Activated CD4-positive, alpha-beta memory T cell treated with anti-CD3 and anti-CD28 coated beads for 36 hours (primary cell): ENCODE data around the gene TUBB3. TPM values are rescaled to one million over a fixed set of nuclear protein-coding genes. Genes with fewer than 3 reads are reported as not detected.

Experiments used
- CTCF ChIA-PET: fragments of 350-600 bp; sonication (Branson Sonifier 250); formaldehyde crosslinking; loops from one replicate; lab custom pipeline; 2021; ENCODE audit warnings: antibody characterized with exemption, inconsistent platforms; lab: Charles Lee
- POLR2A ChIA-PET: fragments of 350-600 bp; sonication (Branson Sonifier 250); formaldehyde crosslinking; loops from one replicate; lab custom pipeline; 2021; ENCODE audit warnings: antibody characterized with exemption; lab: Charles Lee
- DNase-seq: peaks from one replicate; pipeline ENCODE4 v3.0.0-alpha.2; 2020
- H3K27ac Mint-ChIP-seq: one replicate; pipeline ENCODE4 v1.8.0; 2021; ENCODE audit warnings: mixed read lengths
- H3K27me3 Mint-ChIP-seq: one replicate; pipeline ENCODE4 v1.8.0; 2021; ENCODE audit warnings: mixed read lengths
- H3K36me3 Mint-ChIP-seq: one replicate; pipeline ENCODE4 v1.8.0; 2021; ENCODE audit warnings: mixed read lengths
- H3K4me1 Mint-ChIP-seq: one replicate; pipeline ENCODE4 v1.8.0; 2021; ENCODE audit warnings: low read depth, mixed read lengths
- H3K4me3 Mint-ChIP-seq: one replicate; pipeline ENCODE4 v1.8.0; 2021; ENCODE audit warnings: mild to moderate bottlenecking, mixed read lengths
- H3K9me3 Mint-ChIP-seq: one replicate; pipeline ENCODE4 v1.8.0; 2021; ENCODE audit warnings: mixed read lengths
- intact Hi-C: fragments of 100-400 bp; cut with micrococcal nuclease; formaldehyde crosslinking; loops from one replicate; pipeline ENCODE4 v1.15.1; 2023
- total RNA-seq, 2 experiments: library from RNA; stranded (reverse); gene quantifications; one replicate each; pipeline ENCODE4 v1.2.3, GENCODE V29; 2021

Gene TUBB3
- total RNA-seq, 2 experiments from 2014 or later, result 0.99 to 1.4 TPM

- Mint-ChIP-seq H3K9me3 (peaks cover 12% of the 10 kb centered on the region), H3K36me3 (peaks cover 16% of the 10 kb centered on the region), H3K4me1 (peaks cover 40% of the 10 kb centered on the region), H3K27ac (no peak overlapping the region), H3K27me3 (no peaks in the 10 kb centered on the region), H3K4me3 (no peak overlapping the region)
- POLR2A ChIA-PET, result no interaction called here
- CTCF ChIA-PET, result interaction anchor here (1.8 kb wide), 1 partner anchor 114 kb away, joined by 4 read pairs; no protein-coding TSS in a partner anchor
- no peak for DNase-seq
- intact Hi-C loops, result no loop called here
These were observed 51.7 kb downstream of the TUBB3 start for GRCh38 chr16:89974870-89975269.

- POLR2A ChIA-PET, result interaction anchor here (1.0 to 1.7 kb wide), 3 partner anchors 8 to 31 kb away, joined by 3 to 6 read pairs (median 4); no protein-coding TSS in a partner anchor
- Mint-ChIP-seq H3K36me3 (peaks cover 41% of the 10 kb centered on the region), H3K4me1 (peaks cover 31% of the 10 kb centered on the region), H3K4me3 (no peak overlapping the region), H3K27ac (peak overlapping the region; percentile 70), H3K27me3 (no peaks in the 10 kb centered on the region), H3K9me3 (no peaks in the 10 kb centered on the region)
- intact Hi-C loops, result no loop called here
- peak; percentile 57 for DNase-seq
- CTCF ChIA-PET, result interaction anchor here (1.1 kb wide), 1 partner anchor 71 kb away, joined by 3 read pairs; no protein-coding TSS in a partner anchor
These were observed 58.3 kb downstream of the TUBB3 start for GRCh38 chr16:89981414-89981813.

GRCh38 chr16:89982318-89982717 is 59.2 kb downstream of the TUBB3 start:
- no peaks in the 10 kb centered on the region for H3K9me3 Mint-ChIP-seq
- no peak for DNase-seq
- H3K4me1 Mint-ChIP-seq, result peaks cover 28% of the 10 kb centered on the region
- intact Hi-C loops, result no loop called here
- POLR2A ChIA-PET, result interaction anchor here (1.7 kb wide), 1 partner anchor 32 kb away, joined by 4 read pairs; no protein-coding TSS in a partner anchor
- H3K27me3 Mint-ChIP-seq, result no peaks in the 10 kb centered on the region
- peak overlapping the region; percentile 70 for H3K27ac Mint-ChIP-seq
- CTCF ChIA-PET, result interaction anchor here (1.1 kb wide), 1 partner anchor 72 kb away, joined by 3 read pairs; no protein-coding TSS in a partner anchor
- H3K4me3 Mint-ChIP-seq, result no peak overlapping the region
- H3K36me3 Mint-ChIP-seq, result peaks cover 48% of the 10 kb centered on the region

- no peaks in the 10 kb centered on the region for H3K9me3 Mint-ChIP-seq
- H3K4me3 Mint-ChIP-seq, result no peak overlapping the region
- peaks cover 50% of the 10 kb centered on the region for H3K36me3 Mint-ChIP-seq
- CTCF ChIA-PET, result interaction anchor here (0.6 to 1.0 kb wide), 2 partner anchors 10 to 14 kb away, joined by 3 to 4 read pairs; no protein-coding TSS in a partner anchor
- intact Hi-C loops, result no loop called here
- peaks cover 27% of the 10 kb centered on the region for H3K4me1 Mint-ChIP-seq
- no peaks in the 10 kb centered on the region for H3K27me3 Mint-ChIP-seq
- peak overlapping the region; percentile 45 for H3K27ac Mint-ChIP-seq
- POLR2A ChIA-PET, result no interaction called here
- DNase-seq, result peak; percentile 58
These were observed 60.4 kb downstream of the TUBB3 start for GRCh38 chr16:89983536-89983935.

GRCh38 chr16:89984216-89984615 is 61.1 kb downstream of the TUBB3 start:
- peak overlapping the region; percentile 45 for H3K27ac Mint-ChIP-seq
- CTCF ChIA-PET, result interaction anchor here (1.0 kb wide), 1 partner anchor 11 kb away, joined by 3 read pairs; no protein-coding TSS in a partner anchor
- intact Hi-C loops, result no loop called here

GRCh38 chr16:89985219-89985618 is 62.1 kb downstream of the TUBB3 start:
- no peak for DNase-seq
- no peak overlapping the region for H3K27ac Mint-ChIP-seq
- intact Hi-C loops, result no loop called here
- no peak overlapping the region for H3K4me3 Mint-ChIP-seq
- peaks cover 45% of the 10 kb centered on the region for H3K36me3 Mint-ChIP-seq
- peaks cover 27% of the 10 kb centered on the region for H3K4me1 Mint-ChIP-seq
- H3K27me3 Mint-ChIP-seq, result no peaks in the 10 kb centered on the region
- no peaks in the 10 kb centered on the region for H3K9me3 Mint-ChIP-seq
- CTCF ChIA-PET, result no interaction called here
- POLR2A ChIA-PET, result no interaction called here

More at GRCh38 chr16:89984216-89984615, 61.1 kb downstream of the TUBB3 start:
- peaks cover 27% of the 10 kb centered on the region for H3K4me1 Mint-ChIP-seq
- no peaks in the 10 kb centered on the region for H3K27me3 Mint-ChIP-seq
- H3K36me3 Mint-ChIP-seq, result peaks cover 49% of the 10 kb centered on the region
- DNase-seq, result no peak
- POLR2A ChIA-PET, result interaction anchor here (0.8 kb wide), 1 partner anchor 12 kb away, joined by 3 read pairs; no protein-coding TSS in a partner anchor
- no peaks in the 10 kb centered on the region for H3K9me3 Mint-ChIP-seq
- H3K4me3 Mint-ChIP-seq, result no peak overlapping the region

Other genes with a start within 250 kb of the TUBB3 start
- 10 to 100 TPM; 90.0 to 92.4 TPM for gene CDK10, start 236.7 kb upstream of the TUBB3 start, total RNA-seq
- gene SPATA2L, start 221.6 kb upstream of the TUBB3 start, total RNA-seq, result 1 to 10 TPM; 6.8 to 7.6 TPM
- gene VPS9D1, start 202.4 kb upstream of the TUBB3 start, total RNA-seq, result 1 to 10 TPM; 2.9 to 3.2 TPM
- gene ZNF276, start 201.8 kb upstream of the TUBB3 start, total RNA-seq, result 10 to 100 TPM; 22.1 to 25.6 TPM
- 100 to 1,000 TPM in 1 of 2 experiments, 10 to 100 TPM in 1; 99.4 to 103 TPM for gene FANCA, start 106.7 kb upstream of the TUBB3 start, total RNA-seq
- 1 to 10 TPM in 1 of 2 experiments, under 1 TPM in 1; 0.63 to 1.4 TPM for gene SPIRE2, start 94.9 kb upstream of the TUBB3 start, total RNA-seq
- 100 to 1,000 TPM; 139 to 147 TPM for gene TCF25, start 49.8 kb upstream of the TUBB3 start, total RNA-seq
- 1 to 10 TPM in 1 of 2 experiments, under 1 TPM in 1; 0.85 to 1.3 TPM for gene MC1R, start 4.5 kb upstream of the TUBB3 start, total RNA-seq
- 10 to 100 TPM; 29.0 to 33.3 TPM for gene DEF8, start 25.4 kb downstream of the TUBB3 start, total RNA-seq
- under 1 TPM; 0.81 to 0.94 TPM for gene DBNDD1, start 96.1 kb downstream of the TUBB3 start, total RNA-seq
- gene PRDM7, start 154.0 kb downstream of the TUBB3 start, total RNA-seq, result not detected